Epithelial cell of proximal tubule (primary cell): ENCODE results near the gene DAZL. TPM values are rescaled to one million over a fixed set of nuclear protein-coding genes. Genes with fewer than 3 reads are reported as not detected.

ENCODE experiments used
- DNase-seq: peaks from one replicate; pipeline ENCODE4 v3.0.0-alpha.2; 2011; ENCODE audit warnings: low read depth
- H3K4me3 ChIP-seq: 2 replicates; pipeline ENCODE4 v1.5.1; 2011; ENCODE audit warnings: low read depth, mild to moderate bottlenecking, low read length
- CTCF ChIP-seq: conservative IDR thresholded peaks from 2 replicates; pipeline ENCODE4 v1.5.1; 2012; ENCODE audit warnings: low read depth, mild to moderate bottlenecking, low read length
- total RNA-seq: library from RNA; depleted of rRNA; stranded (reverse); fragments of >200 nt; gene quantifications from 2 replicates; pipeline ENCODE4 v1.2.3, GENCODE V29; 2015

The DAZL gene
- total RNA-seq: not detected in 2 replicates

GRCh38 chr3:16604887-16605602 is at the start of gene DAZL:
DAZL (minus strand) TSS chr3:16605423; CDS start chr3:16605205, 218 bp downstream.
- no peak for DNase-seq
- H3K4me3 ChIP-seq: no peak within 1 kb of the TSS
- TF ChIP-seq CTCF: no peak

- TF ChIP-seq CTCF: no peak
- no peak for DNase-seq
- no peak overlapping the region for H3K4me3 ChIP-seq
Measured at GRCh38 chr3:16654976-16655375, 49.8 kb upstream of the DAZL start.

GRCh38 chr3:16653712-16654111 is 48.5 kb upstream of the DAZL start:
- no peak overlapping the region for H3K4me3 ChIP-seq
- no peak for DNase-seq
- TF ChIP-seq CTCF: no peak

GRCh38 chr3:16647668-16648067 is 42.4 kb upstream of the DAZL start:
- H3K4me3 ChIP-seq: no peak overlapping the region
- TF ChIP-seq CTCF: no peak
- no peak for DNase-seq

- H3K4me3 ChIP-seq: no peak overlapping the region
- no peak for DNase-seq
- no peak for TF ChIP-seq CTCF
Measured at GRCh38 chr3:16639806-16640205, 34.6 kb upstream of the DAZL start.

- no peak overlapping the region for H3K4me3 ChIP-seq
- no peak for DNase-seq
- TF ChIP-seq CTCF: no peak
Measured at GRCh38 chr3:16633948-16634347, 28.7 kb upstream of the DAZL start.

GRCh38 chr3:16632395-16632794 is 27.2 kb upstream of the DAZL start:
- H3K4me3 ChIP-seq: no peak overlapping the region
- no peak for TF ChIP-seq CTCF
- DNase-seq: no peak
